H54 (cell line): ENCODE measurements around the gene LRMDA.
A peak's percentile ranks its signal among the peaks of the same experiment; 100 is the strongest.

Source experiments
- DNase-seq: peaks from one replicate; pipeline ENCODE4 v3.0.0; 2011; ENCODE audit warnings: low spot score, mixed read lengths; ENCODE audit not compliant: insufficient read length
- FAIRE-seq: peaks from 3 replicates; lab custom pipeline; 2011; peaks lifted over from hg19 to GRCh38; lab: Jason Lieb, UNC
- POLR2A ChIP-seq: IDR thresholded peaks from 2 replicates; pipeline ENCODE4 v1.6.1; 2011; ENCODE audit warnings: low read depth, mild to moderate bottlenecking, low read length

The LRMDA gene

GRCh38 chr10:76270464-76270863 lies 839.0 kb downstream of the LRMDA start:
- no peak for TF ChIP-seq POLR2A
- no peak for DNase-seq
- no peak for FAIRE-seq

DNA sequence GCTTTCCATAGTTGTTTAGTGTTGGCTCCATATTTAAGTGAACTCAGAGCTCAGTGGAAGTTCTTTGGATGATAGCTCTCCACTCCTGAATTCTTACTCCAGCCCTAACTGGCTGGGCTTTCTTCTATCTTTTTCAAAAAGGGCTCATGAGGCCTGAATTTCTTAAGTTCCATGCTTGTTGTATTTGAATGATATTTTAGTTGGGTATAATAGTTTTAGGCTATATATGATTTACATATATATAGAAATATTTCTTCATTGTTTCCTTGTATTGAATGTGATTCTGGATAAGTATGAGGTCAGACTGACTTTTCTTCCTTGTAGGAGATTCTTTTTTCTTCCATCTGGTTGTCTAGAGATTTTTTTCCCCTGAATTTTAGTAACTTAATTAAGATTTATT lies 843.5 kb downstream of the LRMDA start:
- DNase-seq (no peak), FAIRE-seq (no peak)
- no peak for TF ChIP-seq POLR2A

GRCh38 chr10:76278811-76279460 lies 847.5 kb downstream of the LRMDA start:
- DNase-seq (no peak), FAIRE-seq (peak; percentile 20)
- TF ChIP-seq POLR2A = no peak

- TF ChIP-seq POLR2A = no peak
- DNase-seq (no peak), FAIRE-seq (no peak)
Measured at GRCh38 chr10:76281659-76282058, 850.2 kb downstream of the LRMDA start.

GRCh38 chr10:76282061-76283025 lies 850.9 kb downstream of the LRMDA start:
- TF ChIP-seq POLR2A = no peak
- FAIRE-seq = no peak
- DNase-seq = no peak

GRCh38 chr10:76284351-76284750 lies 852.9 kb downstream of the LRMDA start:
- DNase-seq = no peak
- no peak for TF ChIP-seq POLR2A
- no peak for FAIRE-seq

- FAIRE-seq = no peak
- TF ChIP-seq POLR2A = no peak
- DNase-seq = peak; percentile 5
Measured at GRCh38 chr10:76285012-76285411, 853.6 kb downstream of the LRMDA start.

DNA sequence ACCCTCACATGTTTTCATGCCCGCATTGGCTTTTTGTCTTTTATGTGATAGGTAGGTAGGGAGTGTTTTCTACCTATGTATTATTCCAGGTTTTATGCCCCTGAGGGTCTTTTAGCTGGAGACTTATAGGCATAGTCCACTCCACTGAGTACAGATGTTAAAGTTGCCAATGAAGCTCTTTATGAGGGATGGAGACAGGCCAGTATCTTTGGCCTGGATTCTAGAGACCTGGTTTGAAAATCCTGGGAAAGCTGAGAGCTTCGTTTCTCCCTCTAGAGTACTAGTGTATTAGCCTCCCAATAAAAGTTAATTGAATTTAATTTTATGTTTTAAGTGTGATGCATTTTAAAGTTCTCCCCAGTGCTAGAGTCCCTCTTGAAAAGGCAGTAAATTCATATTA lies 854.1 kb downstream of the LRMDA start:
- TF ChIP-seq POLR2A = no peak
- no peak for FAIRE-seq
- DNase-seq = no peak

- FAIRE-seq (no peak), DNase-seq (no peak)
- TF ChIP-seq POLR2A = no peak
Measured at GRCh38 chr10:76286536-76286935, 855.1 kb downstream of the LRMDA start.

DNA sequence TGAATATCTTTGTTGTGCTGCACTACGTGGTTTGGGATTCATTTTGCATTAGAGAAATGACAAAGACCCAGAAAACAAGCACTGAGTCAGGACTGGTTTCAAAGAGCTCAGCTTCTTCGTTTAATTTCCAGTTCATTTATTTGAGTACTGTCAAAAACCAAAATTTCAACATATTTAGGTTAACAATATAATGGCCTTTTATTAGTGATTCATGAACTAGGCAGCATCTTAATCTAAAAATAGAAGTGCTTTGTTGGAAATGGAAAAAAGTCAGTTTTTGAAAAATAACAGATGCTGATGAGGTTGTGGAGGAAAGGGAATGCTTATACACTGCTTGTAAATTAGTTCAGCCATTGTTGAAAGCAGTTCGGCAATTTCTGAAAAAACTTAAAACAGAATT lies 856.4 kb downstream of the LRMDA start:
- DNase-seq = no peak
- peak; percentile 30 for FAIRE-seq

DNA sequence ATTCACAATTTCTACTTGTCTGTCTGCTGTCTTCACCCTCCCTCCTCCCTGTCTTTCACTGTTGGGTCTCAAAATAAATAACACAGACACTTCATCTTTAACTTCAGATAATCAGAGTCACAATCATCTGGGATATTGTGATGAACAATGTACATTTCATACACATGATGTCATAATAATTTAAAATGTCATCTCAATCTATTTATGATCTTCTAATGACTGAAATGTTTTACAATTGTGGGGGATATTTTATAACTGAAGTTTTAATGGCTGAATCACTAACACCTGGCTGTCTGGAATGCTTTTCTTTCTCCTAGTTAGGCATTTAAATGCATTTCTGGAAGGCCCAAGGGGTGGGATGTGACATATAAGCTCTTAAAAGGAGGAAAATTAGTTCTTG lies 859.8 kb downstream of the LRMDA start:
- no peak for TF ChIP-seq POLR2A
- DNase-seq (no peak), FAIRE-seq (no peak)

More for the DNA sequence above, 856.4 kb downstream of the LRMDA start:
- TF ChIP-seq POLR2A = no peak

- FAIRE-seq = no peak
Measured at GRCh38 chr10:76291885-76292284, 860.5 kb downstream of the LRMDA start.

DNA sequence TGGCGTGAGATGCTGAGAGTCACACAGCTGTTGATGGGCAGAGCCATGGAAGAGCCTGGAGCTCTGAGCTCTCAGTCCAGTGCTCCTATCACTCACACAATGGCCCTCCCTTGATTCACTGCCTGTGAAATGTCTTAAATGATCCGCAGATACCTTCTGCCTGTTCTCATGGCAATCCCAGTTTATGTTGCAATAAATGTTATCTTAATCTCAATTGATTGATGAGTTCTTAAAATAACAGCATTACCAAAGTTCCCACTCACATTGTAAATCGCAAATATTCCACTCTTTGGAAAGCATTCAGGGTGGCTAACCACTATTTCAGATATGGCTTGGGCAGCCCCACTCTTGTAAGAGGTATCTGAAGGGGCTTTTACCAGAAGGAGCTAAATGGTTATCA lies 865.5 kb downstream of the LRMDA start:
- FAIRE-seq = no peak
- no peak for TF ChIP-seq POLR2A
- no peak for DNase-seq

More at GRCh38 chr10:76291885-76292284, 860.5 kb downstream of the LRMDA start:
- no peak for TF ChIP-seq POLR2A
- no peak for DNase-seq

- TF ChIP-seq POLR2A = no peak
- DNase-seq = no peak
- FAIRE-seq = no peak
Measured at GRCh38 chr10:76297358-76297757, 865.9 kb downstream of the LRMDA start.
